Measurements from ENCODE around the gene GNLY.
"Not testable (repeated sequence)": the region's sequence is repeated elsewhere in the genome, so short reads cannot be mapped to it uniquely, and the experiment has no call there.

GNLY gene

GRCh38 chr2:85711578-85712060, 17.5 kb downstream of the GNLY start:
- no peak for DNase-seq

GRCh38 chr2:85712336-85712735, 18.2 kb downstream of the GNLY start:
- no peak for DNase-seq

DNA sequence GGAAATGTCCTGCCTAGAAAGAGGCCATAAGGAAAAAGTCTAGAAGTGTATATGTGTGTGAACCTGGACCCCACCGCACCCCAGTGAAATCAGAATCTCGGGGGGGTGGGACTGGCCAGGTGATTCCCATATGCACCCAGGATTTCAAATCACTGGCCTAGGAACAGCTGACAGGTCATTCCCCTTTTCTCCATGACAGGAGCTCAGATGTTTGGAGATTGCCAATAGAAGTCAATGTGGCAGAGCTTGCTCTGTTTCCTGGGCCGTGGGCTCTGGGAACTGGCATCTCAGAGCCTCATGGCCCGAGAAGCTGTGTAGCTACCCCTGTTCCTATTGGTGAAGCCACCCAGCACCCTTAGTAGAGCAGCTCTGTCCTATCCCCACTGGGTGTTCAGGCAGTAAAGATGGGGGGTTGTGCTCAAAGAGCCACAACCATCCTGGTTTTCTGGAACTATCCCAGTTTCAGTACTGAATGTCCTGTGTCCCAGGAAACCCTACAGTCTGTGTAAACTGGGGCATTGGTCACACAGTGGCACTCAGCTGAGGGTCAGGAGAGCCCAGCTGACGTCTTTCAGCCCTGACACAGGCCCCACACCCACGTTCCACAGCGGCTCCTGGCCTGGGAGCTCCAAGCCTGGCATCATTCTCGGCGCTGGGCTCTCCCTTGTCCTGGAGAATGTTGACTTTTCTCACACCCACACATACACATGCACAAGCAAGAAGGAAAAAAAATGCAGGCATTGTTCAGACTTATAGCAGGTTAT, 18.9 kb downstream of the GNLY start:
- DNase-seq = no peak

GRCh38 chr2:85713836-85714235, 19.7 kb downstream of the GNLY start:
- DNase-seq = no peak

- DNase-seq = not testable (repeated sequence)
These were observed 20.3 kb downstream of the GNLY start for GRCh38 chr2:85714421-85714820.

DNA sequence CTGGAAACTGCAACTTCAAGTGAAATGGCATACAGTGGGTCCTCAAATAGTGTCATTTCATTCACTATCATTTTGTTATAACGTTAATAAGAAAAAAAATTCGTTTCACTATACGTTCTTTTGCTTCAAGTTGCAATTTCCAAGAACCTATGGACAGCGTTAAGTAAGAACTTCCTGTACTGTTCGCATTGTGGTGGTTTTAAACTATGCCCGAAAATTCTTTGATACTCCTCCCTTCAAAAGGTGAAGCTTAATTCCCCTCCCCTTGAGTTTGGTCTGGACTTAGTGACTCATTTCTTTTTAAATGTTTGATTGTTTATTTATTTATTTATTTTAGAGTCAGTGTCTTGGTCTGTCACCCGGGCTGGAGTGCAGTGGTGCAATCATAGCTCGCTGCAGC, 20.7 kb downstream of the GNLY start:
- no peak for DNase-seq

DNA sequence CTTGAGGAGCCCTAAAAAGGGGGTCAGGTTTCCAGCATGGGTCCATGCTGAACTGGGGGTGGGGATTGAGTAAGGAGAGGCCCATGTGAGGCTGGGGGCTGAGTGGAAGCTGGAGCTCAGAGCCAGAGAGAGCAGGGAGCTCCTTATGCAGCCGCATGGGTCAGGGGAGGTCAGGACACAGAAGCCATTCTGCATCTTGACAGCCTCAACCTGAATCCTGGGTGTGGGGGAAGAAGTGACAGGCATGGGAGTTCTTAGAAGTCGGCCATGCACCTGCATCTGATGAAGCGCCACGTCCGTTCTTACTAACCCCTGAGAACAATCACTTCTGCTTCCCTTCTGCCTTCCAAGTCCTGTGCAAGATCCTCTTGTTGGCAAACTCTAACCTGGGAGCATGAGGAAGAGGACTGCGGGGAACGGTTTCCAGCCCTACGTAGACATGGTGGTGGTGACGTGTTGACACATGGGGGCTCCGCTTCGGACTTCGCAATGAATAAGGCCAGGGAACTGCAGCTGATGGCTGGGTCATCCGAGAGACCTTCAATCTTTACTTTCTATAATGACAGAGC, 22.3 kb downstream of the GNLY start:
- DNase-seq = no peak

DNA sequence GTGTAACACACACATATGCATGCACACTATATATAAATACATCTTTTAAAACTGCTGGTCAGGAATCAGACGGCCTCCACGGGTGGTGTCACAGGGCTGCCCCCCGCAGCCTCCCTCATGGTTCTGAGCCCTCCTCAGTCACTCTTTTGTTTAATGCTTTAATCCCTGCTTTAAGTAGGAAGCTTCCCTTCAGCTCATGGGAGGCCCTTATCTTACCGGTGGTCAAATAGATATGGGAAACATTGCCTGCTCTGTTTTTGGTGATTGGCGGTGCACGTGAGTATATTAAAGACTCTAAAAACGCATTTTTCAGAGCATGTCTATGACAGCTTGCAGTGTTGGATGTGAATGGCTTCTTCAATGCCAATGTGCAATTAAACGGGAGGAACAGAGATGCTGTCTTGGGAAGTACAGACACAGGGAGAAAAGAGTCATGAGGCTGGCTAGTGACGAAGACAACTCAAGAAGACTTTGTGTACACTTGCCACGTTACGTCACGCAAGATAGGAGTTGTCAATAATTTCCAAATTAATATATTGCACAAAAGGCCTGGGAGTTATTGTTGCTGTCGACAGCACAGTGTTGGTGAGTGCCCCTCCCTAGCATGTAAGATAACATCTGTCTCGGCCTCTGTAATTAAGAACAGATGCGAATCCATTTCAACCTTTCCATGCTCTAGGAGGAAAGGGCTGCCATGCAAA, 23.3 kb downstream of the GNLY start:
- peak; percentile 79 for DNase-seq

DNA sequence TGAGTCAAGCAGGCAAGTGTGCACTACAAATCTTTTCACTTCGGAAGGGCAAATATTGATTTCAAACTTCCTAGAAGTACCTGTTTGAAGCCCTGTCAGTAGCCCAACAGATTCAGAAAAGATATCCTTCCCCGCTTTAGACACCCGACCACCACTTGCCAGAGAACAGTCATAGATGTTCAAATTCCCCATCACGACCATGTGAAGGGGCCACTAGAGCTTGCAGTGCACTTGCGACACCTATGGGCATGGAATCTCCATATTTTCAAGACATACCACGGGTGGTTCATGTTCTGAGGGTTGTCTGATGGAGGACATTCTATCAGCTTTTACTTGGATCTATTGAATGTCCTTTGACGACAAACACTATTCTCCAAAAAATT, 23.8 kb downstream of the GNLY start:
- DNase-seq = no peak

DNA sequence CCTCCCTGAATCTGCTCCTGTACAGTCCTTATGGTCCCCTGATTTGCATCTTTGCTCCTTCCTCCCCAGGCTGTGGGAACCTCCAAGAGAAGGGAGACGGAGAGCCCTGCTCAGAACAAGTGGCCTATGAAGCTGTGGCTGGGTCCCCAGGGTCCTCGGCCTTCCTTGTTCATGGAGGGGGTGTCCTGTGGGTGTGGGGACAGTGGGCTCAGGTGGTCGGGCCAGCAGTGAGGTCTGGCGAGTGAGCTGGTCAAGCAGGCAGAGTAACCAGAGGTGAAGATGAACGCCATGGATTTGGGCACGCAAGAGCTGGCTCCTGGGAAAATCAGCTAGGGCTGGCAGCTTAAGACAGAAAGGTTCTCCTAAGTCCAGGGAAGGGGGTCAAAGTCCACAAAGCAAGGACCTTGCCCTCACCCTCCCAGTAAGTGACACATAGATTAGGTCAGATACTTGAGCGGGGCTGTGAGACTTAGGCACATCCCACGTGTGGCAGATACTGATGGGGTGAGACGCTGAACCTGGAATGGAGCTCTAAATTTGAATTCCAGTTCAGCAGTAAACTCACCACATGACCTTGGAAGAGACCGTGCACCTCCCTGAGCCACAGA, 24.8 kb downstream of the GNLY start:
- no peak for DNase-seq

DNA sequence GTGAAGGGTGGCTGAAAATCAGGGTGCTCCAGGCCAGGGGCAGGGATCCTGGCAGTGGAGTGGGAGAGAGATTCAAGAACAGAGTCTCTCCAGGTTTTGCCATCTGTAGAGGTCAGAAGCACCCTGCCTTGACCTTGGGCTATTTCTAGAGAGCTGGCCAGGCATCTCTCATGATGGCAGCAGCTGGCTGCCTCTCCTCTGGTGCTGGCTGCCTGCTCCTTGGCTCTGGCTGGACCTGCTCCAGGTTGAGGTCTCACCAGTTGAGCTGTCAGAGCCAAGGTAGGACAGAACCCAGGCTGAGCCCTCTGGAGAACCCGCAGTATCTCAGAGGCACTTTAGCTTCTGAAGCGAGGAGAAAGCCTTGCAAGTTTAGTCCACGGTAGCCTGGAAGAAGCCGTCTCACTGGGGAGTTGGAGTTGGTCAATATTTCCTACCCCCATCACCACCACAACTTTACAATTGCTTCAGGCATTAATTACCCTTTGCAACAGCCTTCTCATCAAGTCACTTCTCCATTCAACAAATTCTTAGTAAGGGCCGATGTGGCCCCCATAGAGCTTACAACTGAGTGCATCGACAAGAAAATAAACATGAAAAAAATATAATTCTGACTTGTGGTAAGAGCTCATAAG, 25.6 kb downstream of the GNLY start:
- DNase-seq = no peak

GRCh38 chr2:85720533-85720932, 26.4 kb downstream of the GNLY start:
- DNase-seq = no peak

DNA sequence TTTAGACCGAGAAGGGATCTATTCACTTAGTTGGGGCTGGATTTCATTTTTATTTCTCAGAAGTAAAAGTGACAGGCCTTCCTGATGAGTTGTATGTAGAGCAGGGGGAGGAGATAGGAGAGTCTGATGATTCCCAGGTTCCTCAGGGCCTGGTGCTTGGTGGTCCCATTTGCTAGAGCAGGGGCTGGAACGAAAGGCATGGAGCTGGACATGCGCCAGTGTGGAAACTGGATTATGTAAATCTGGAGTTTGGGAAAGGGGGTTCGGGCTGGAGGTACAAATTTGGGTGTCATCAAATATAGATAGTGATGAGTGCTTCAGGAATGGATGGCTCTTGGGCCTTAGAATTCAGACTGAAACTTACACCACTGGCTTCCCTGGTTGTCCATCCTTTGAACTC, 27.5 kb downstream of the GNLY start:
- DNase-seq = no peak

DNA sequence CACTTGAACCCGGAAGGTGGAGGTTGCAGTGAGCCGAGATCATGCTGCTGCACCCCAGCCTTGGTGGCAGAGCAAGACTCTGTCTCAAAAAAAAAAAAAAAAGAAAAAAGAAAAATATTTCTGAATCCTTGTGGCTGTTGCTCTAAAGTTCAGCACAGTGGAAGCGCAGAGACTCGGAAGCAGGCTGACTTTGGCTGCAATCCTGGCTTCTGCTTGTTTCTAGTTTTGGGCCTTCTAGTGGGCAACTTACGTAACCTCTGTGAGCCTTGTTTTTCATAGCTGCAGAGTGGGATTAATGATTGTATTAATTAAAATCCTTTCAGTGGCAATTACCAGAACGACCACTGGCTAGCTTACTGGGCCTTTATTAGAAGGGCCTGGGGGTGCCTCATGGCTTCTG, 28.4 kb downstream of the GNLY start:
- no peak for DNase-seq

DNA sequence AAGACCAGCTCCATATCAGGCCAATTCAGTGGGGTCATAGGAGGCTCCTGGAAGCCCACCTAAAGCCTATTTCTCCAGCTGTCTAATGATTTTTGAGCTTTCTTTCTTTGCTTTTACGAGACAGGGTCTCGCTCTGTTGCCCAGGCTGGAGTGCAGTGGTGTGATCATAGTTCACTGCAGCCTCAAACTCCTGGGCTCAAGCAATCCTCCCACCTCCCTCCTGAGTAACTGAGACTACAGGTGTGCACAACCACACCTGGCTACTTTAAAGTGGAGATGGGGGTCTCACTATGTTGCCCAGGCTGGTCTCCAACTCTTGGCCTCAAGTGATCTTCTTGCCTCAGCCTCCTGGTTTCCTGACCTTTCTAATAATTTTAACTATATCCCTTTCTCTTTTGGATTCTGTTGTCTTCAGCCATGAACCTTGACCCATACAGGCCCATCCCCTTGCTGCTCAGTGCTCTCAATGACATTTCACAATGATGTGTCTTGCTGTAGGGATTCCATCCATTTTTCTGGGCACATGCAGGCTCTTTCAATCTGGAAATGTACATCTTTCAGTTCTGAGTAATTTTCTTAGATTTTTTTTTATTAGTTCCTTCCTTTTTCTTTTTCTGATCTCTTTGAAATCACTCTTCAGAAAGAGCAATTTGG, 29.7 kb downstream of the GNLY start:
- DNase-seq = no peak

GRCh38 chr2:85724731-85725181, 30.6 kb downstream of the GNLY start:
- DNase-seq = peak; percentile 99

DNA sequence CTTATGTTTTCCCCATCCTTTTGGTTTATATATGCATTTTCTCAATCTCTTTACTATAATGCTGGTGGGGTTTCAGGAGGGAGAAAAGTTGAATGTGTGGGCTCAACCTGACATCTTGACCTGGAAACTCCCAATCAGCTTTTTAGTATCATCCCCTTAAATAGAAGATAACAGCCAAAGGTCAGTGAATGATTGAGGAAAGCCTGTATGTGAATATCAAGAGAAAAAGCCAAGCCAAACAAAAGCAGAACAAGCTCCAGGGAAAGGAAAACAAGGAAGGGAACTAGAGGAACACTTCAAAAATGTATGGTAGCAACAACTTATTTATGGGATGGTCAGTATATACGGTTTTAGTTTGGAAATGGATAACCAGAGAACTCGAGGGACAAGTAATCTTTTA, 31.3 kb downstream of the GNLY start:
- DNase-seq = no peak

DNA sequence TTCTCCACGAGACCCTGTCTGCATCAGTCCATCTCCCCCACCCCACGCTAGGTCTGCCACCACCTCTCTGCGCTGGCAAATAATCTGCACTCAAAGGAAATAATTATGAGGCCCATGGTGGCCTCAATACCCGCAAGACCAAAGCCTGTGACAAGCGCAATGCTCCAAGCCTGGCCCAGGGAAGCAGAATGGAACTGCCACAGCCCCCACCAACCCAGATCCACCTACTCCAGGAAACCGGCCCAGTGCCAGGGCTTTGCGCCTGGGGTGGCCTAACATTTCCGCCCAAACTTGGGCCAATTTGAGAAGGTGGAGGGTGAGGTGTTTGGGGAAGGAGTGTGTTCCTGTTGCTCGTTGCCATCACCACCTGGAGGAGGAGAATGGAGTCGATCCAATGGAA, 33.6 kb downstream of the GNLY start:
- no peak for DNase-seq

DNA sequence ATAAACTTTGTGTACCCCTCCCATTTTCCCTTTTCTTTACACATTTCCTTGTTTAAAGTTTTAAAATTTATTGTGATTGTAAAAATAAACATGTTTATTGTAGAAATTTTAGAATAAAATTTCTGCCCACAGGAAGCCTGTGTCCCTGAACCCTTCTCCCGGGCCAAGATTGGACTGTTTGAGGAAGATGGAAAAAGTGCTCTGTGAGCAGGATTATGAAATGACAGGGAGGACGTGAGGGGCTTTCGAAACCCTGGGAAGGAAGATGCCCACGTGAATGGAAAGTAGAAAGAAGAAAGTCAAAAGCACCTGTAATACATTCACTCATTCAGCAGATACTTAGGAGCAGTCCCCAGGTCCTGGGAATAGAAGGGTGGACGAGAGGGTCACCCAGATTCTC, 34.2 kb downstream of the GNLY start:
- no peak for DNase-seq

GRCh38 chr2:85728883-85729824, 35.0 kb downstream of the GNLY start:
- peak; percentile 89 for DNase-seq

DNA sequence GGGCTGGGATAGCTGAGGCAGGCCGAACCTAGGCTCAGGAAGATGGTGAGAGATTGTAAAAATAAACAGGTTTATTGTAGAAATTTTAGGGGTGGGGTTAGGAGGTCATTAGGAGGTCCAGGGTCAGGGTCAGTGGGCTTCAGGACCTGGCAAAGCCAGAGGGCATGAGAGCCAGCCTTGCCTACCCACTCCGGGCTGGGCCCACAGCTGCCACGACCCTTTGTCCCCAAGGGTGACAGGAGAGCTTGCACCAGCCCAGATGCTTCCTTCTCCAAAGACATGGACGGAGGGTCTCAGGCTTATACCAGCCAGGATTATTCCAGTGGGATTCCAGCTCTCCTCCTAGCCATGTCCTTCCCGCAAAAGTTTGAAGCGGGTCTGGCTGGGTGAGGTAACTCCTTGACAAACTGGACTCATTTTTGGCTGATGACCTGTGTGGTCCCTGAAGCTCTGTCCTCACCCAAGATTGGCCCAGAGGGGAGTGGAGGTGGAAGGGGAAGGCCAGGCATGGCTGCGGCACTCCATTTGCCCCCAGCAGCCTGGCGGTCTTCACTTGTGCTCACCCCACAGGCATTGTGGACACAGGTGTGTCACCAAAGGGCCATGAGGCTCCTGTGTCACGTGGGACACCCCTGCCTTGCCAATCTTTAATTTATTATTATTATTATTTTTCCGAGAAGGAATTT, 35.8 kb downstream of the GNLY start:
- no peak for DNase-seq

All from NCI-H82 (cell line).